ENCODE data around the gene BID.

The BID gene

DNA sequence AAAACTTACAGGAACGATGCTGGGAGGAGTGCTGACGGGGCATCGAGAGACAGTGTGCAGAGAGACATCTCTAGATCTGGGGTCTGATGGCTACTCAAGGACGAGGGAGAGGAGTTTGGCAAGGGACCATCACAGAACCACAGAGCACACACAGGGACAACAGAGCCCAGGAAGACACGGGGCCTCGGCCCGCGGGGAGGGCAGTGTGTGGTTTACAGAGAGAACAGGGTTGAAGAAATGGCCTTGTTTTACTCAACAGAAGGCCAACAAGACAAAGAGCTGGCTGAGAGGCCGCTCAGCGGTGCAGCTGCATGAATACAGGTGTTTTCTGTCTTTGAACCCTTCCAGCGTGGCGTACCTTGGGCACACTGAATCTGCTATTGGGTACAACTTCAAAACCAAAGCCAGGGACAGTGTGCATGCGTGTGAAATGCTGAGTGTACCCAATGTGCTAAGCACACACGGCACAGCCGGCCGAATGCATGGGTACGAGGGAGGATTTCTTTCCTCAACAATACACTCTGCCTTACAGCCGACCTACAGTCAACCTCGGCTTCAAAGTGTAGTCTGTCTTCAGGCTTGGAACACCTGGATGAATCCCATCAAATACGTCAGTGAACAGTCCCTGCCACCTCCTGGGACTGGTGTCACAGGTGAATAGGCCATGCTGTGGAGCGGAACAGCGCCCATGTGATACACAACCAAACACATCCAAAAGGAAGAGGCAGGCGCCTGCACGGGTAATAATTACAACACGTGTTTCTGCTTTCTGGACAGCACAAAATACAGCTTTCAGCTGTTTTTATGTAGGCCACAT is 20.7 kb upstream of the BID start:
- no peak for DNase-seq (ENCODE audit: low read depth)
- TF ChIP-seq CTCF (IDR thresholded peaks at IDR 0.05; ENCODE audit: insufficient read depth, low read depth, low read length, missing control alignments): no peak
- H3K4me3 ChIP-seq (ENCODE audit: low read length): no peak overlapping the region

- no peak for TF ChIP-seq CTCF (IDR thresholded peaks at IDR 0.05; ENCODE audit: insufficient read depth, low read depth, low read length, missing control alignments)
- no peak overlapping the region for H3K4me3 ChIP-seq (ENCODE audit: low read length)
- no peak for DNase-seq (ENCODE audit: low read depth)
These were observed 18.7 kb upstream of the BID start for GRCh38 chr22:17792854-17793434.

GRCh38 chr22:17792299-17792698 is 18.0 kb upstream of the BID start:
- DNase-seq (ENCODE audit: low read depth): no peak
- TF ChIP-seq CTCF (IDR thresholded peaks at IDR 0.05; ENCODE audit: insufficient read depth, low read depth, low read length, missing control alignments): no peak
- no peak overlapping the region for H3K4me3 ChIP-seq (ENCODE audit: low read length)

DNA sequence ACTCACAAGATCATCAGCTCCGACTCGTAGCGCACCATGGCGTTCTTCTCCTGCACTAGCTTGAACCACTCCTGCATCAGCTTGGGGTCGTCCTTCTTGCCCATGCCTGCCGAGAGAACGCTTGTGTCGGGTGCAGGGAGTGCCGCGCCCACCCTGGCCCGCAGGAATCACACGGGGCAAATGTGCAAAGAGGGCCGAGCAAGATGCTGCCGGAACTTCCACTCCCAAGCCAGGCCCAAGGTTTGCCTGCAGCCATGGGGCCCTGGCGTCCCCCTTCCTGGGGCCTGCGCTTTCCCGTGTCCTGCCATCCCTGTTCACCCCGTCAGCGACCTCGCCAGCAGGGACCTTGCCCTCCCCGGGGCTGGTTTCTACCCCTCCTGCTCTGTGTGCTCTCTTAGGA is 16.9 kb upstream of the BID start:
- no peak overlapping the region for H3K4me3 ChIP-seq (ENCODE audit: low read length)
- no peak for TF ChIP-seq CTCF (IDR thresholded peaks at IDR 0.05; ENCODE audit: insufficient read depth, low read depth, low read length, missing control alignments)
- DNase-seq (ENCODE audit: low read depth): no peak

- H3K4me3 ChIP-seq (ENCODE audit: low read length): no peak overlapping the region
- no peak for DNase-seq (ENCODE audit: low read depth)
- TF ChIP-seq CTCF (IDR thresholded peaks at IDR 0.05; ENCODE audit: insufficient read depth, low read depth, low read length, missing control alignments): no peak
These were observed 15.3 kb upstream of the BID start for GRCh38 chr22:17789379-17790200.

DNA sequence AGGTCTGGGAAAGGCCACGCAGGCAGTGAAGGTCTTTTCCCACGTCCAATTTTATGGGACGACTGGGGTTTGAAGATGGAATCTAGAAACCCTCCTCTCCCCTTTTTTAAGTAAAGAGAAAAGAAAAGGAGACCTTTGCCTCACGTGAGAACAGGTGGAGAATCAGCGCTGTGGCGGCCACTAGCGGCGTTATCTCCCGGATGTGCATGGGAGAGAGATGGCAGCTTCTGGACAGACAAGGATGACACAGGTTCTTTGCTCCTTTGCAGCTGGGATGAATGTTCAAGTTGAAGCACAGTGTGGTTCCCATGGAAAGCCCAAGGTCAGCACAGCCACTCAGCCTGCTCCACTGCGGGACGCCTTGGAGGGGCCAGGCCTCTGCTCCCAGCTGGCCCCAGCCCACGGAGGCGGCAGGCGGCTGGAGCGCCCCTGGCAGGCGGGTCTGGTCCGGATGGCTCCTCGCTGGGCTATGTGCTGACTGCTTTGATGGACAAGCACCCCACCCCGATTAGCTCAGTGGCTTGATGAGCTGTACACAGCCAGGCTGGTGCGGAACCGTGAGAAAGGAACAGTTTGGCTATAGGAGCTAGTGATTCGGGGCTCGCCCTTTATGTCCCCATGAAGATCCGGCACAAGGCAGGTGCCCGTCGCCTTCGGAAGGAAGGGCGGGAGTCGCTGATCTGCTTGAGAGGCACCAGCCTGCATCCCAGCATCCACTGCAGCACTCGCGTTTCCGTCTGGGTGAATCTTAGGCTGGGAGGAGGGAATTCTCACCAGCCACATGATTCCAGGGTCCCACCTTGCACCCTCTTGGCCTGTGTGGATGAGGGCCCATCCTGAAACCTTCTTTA is 14.5 kb upstream of the BID start:
- no peak for TF ChIP-seq CTCF (IDR thresholded peaks at IDR 0.05; ENCODE audit: insufficient read depth, low read depth, low read length, missing control alignments)

More for the DNA sequence above, 14.5 kb upstream of the BID start:
- H3K4me3 ChIP-seq (ENCODE audit: low read length): no peak overlapping the region
- DNase-seq (ENCODE audit: low read depth): no peak
